ENCODE results near the gene NDUFS2. TPM values are rescaled to one million over a fixed set of nuclear protein-coding genes. Genes with fewer than 3 reads are reported as not detected.
A peak's percentile ranks its signal among the peaks of the same experiment; 100 is the strongest.
"Not testable (repeated sequence)": the region's sequence is repeated elsewhere in the genome, so short reads cannot be mapped to it uniquely, and the experiment has no call there.

Gene NDUFS2
- total RNA-seq, 8 experiments from 2014 or later: 87.8 to 151 (median 125) TPM

DNA sequence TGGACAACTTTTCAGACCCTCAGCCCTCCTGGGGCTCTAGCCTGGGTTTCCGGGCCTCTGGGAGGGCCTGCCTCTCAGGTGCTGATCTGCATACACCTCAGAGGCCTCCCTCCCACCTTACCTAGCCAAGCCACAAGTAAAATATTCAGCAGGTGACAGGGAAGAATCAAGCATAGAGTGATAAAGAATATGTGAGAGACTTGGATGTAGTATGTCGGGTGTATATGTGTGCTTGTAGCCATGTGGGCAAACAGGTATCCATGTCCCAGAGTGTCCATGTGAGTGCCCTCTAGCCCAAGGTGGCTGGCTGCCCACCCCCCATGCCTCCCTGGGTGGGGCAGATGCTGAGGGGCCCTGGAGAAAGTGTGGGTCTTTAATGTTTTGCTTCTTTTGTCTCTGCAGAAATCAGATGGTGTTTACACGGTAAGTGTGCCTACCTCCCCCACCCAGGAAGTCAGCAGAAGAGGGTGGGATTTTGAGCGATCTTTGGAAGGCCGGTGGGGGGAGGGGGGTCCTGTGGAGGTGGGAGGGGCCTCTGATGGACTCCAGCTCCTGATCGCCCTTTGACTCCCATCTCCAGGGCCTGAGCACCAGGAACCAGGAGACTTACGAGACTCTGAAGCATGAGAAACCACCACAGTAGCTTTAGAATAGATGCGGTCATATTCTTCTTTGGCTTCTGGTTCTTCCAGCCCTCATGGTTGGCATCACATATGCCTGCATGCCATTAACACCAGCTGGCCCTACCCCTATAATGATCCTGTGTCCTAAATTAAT lies 16.3 kb downstream of the NDUFS2 start:
- WGBS, 10 experiments: 74 to 100% (median 83%) methylated on average over 1 to 5 of the region's 8 CpGs; no CpG with 5 or more reads in 5 of the 10 experiments
- ATAC-seq (replicated peaks in 6 of 8): no peak
- in situ Hi-C loops (cut with MboI; ENCODE audit: low pct_unique_long_range_greater_than_20kb in 2 of 9, low sequenced_read_pairs in 9 of 9, unreplicated experiment in 9 of 9): loop anchor here in 6 of 9 experiments (5.0 to 25.0 kb wide), 3 partner anchors 164 to 519 kb away; partner anchors contain the start of gene DUSP12 (in 2 of the 6)
- no peak overlapping the region for H3K27ac ChIP-seq
- no peak overlapping the region for H3K4me3 ChIP-seq
- no peaks in the 10 kb centered on the region for H3K4me1 ChIP-seq (replicated peaks in 1 of 2)

DNA sequence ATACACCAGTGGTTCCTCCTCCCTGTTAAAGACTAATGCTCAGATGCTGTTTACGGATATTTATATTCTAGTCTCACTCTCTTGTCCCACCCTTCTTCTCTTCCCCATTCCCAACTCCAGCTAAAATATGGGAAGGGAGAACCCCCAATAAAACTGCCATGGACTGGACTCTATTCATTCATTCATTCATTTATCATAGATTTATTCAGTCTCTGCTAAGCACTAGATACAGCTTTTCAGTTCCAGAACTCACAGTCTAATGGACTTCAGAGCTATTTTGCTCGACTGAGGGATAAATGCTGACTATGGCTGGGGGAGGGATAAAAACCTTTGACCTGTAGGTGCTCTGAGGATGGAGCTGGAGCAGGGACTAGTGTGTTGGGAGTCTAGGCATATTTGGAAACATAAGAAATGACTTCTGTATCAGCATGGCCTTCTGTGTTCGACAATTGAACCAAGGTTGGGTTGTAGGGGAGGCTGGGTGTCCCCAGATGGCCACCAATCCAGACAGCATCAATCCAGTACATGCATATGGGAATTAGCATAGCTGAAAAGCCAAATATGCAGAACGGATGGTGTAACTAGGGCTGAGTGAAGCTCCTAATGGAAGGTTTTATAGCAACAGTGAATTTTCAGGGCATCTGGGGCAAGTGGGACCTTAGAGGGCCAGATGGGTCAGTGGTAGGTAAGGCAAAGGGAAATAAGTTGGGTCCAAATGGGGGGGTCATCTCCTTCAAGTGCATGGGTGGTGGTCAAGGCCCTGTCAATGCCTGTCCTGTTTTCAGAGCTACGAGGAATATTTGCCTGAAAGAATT lies 17.1 kb downstream of the NDUFS2 start:
- WGBS, 10 experiments: 50 to 100% (median 85%) methylated on average over 1 to 5 of the region's 5 CpGs; no CpG with 5 or more reads in 2 of the 10 experiments
- in situ Hi-C loops (cut with MboI; ENCODE audit: low pct_unique_long_range_greater_than_20kb in 2 of 9, low sequenced_read_pairs in 9 of 9, unreplicated experiment in 9 of 9): loop anchor here in 6 of 9 experiments (5.0 to 25.0 kb wide), 3 partner anchors 163 to 518 kb away; partner anchors contain the start of gene DUSP12 (in 2 of the 6)
- H3K4me3 ChIP-seq: no peak overlapping the region
- peak in 3 of 8 experiments; percentile 42 to 75 (median 48) for ATAC-seq (replicated peaks in 6 of 8)
- no peaks in the 10 kb centered on the region for H3K4me1 ChIP-seq (replicated peaks in 1 of 2)
- no peak overlapping the region for H3K27ac ChIP-seq

DNA sequence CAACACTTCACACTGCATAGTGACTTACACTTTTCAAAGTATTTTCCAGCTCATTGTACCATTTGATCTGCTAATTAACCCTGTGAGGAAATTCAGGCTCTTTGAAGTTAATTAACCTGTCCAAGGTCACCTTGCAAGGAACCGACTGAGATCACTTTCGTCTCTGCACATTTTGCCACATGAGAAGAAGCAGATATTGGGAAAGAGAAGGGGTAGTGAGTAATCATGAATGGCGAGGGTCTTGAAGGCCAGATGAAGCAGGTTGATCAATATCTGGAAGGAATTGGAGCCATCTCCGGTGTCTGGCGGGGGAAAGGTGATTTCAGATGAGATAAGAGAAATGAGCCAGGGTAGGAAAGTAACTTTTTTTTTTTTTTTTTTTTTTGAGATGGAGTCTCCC lies 17.8 kb downstream of the NDUFS2 start:
- Histone ChIP-seq H3K4me1 (replicated peaks in 1 of 2) (no peaks in the 10 kb centered on the region), H3K4me3 (no peak overlapping the region), H3K27ac (no peak overlapping the region)
- WGBS, 10 experiments: 81 to 98% (median 91%) methylated on average over 3 to 5 of the region's 5 CpGs; no CpG with 5 or more reads in 3 of the 10 experiments
- ATAC-seq (replicated peaks in 6 of 8): no peak
- in situ Hi-C loops (cut with MboI; ENCODE audit: low pct_unique_long_range_greater_than_20kb in 2 of 9, low sequenced_read_pairs in 9 of 9, unreplicated experiment in 9 of 9): loop anchor here in 7 of 9 experiments (10.0 to 25.0 kb wide), 4 partner anchors 155 to 517 kb away; partner anchors contain the start of gene DUSP12 (in 2 of the 7)

DNA sequence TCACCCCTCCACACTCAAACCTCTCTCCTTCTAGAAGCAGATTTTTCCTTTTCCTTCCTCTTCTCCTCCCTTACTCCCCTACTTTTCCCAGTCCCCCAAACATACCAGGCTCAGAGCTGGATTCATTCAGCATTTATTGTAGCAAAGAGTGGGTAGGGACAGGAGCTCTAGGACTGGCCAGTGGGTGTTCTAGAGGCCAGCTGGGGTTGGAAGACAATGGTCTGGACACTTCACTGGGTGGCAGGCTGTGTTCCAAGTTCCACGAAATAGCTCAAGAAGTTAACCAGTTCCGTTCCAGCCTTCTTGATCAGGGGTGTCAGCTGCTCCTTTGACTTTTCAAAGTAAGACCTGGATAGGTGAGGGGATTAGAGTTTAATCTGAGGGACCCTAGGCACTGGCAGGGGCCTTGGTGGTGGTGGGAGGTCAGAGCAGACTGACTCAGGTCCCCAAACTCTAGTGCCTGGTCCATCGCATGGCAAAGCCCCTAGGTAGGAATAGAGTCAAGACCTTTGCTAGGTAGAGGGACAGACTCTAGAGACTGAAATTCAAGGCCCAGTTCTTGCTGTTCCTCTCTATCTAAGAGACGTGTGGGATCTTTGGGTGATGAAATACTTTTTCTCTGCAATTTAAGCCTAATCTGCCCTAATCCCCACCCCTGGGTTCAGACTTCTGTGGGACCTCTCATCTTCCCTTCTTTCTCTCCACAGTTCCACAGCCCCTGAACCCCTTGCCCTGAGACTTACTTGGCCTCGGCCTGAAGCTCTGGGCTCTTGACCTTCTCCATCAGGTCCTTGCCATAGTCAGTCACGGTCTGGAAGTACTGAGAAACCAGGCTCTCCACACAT lies 20.2 kb downstream of the NDUFS2 start:
- Histone ChIP-seq H3K4me1 (replicated peaks in 1 of 2) (peaks cover 10 to 14% of the 10 kb centered on the region in 2 donors), H3K27ac (no peak overlapping the region), H3K4me3 (no peak overlapping the region)
- no peak for ATAC-seq (replicated peaks in 6 of 8)
- in situ Hi-C loops (cut with MboI; ENCODE audit: low pct_unique_long_range_greater_than_20kb in 2 of 9, low sequenced_read_pairs in 9 of 9, unreplicated experiment in 9 of 9): loop anchor here in 7 of 9 experiments (10.0 to 25.0 kb wide), 4 partner anchors 152 to 515 kb away; partner anchors contain the start of gene DUSP12 (in 2 of the 7)
- 40 to 88% (median 78%) methylated on average over 1 to 4 of the region's 6 CpGs; no CpG with 5 or more reads in 3 of the 10 experiments for WGBS, 10 experiments

DNA sequence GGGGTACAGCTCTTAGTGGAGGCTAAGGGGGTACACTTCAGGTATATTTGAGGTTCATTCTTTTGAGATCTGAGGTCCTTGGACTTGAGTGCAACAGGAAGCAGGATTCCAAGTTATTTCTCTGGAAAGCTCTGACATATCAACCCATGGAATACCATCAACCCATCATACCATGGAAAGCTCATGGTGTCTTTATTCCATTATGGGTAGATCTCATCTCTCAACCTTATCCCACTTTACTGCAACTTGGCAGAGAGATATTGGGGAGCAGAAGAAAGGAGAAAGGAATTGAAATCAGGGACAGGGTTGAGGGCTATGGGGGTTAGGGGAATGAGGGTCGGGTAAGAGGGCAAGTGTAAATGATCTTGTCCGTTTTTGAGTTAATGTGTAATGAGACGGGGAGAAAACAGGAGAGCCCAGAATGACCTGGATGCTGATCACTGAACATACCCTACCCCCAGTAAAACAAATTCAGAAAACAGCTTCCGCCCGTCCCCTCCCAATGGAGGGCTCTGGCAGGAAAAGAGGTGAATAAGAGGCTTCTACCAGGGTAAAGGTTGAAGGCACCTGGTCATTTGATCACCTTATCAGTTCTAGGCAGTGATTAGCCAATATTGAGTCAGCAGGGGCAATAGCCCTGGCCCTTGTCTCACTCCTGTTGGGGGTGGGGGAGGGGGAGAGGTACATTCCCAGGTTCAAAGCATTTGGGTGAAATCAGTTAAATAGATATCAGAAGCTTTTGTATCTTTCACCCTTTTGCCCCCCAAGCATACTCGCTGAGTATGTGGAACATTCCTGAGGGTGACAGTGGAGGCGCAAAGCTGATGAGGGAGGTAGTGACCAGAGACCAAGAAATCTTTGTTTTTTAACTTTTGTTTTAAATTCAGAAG lies 21.9 kb downstream of the NDUFS2 start:
- no peak overlapping the region for H3K4me3 ChIP-seq
- ATAC-seq (replicated peaks in 6 of 8): no peak
- 49 to 100% (median 84%) methylated on average over 2 to 7 of the region's 7 CpGs; no CpG with 5 or more reads in 2 of the 10 experiments for WGBS, 10 experiments
- H3K4me1 ChIP-seq (replicated peaks in 1 of 2): peaks cover 10 to 15% of the 10 kb centered on the region in 2 donors
- no peak overlapping the region for H3K27ac ChIP-seq
- in situ Hi-C loops (cut with MboI; ENCODE audit: low pct_unique_long_range_greater_than_20kb in 2 of 9, low sequenced_read_pairs in 9 of 9, unreplicated experiment in 9 of 9): loop anchor here in 7 of 9 experiments (10.0 to 25.0 kb wide), 4 partner anchors 151 to 513 kb away; partner anchors contain the start of gene DUSP12 (in 2 of the 7)

DNA sequence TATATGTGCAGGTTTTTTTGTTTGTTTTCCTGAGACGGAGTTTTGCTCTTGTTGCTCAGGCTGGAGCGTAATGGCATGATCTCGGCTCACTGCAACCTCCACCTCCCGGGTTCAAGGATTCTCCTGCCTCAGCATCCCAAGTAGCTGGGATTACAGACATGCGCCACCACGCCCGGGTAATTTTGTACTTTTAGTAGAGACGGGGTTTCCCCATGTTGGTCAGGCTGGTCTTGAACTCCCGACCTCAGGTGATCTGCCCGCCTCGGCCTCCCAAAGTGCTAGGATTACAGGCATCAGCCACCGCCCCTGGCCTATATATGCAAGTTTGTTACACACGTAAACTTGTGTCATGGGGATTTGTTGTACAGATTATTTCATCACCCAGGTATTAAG lies 22.5 kb downstream of the NDUFS2 start:
- H3K4me3 ChIP-seq; ATAC-seq (replicated peaks in 6 of 8); H3K27ac ChIP-seq: not testable (repeated sequence)
- H3K4me1 ChIP-seq (replicated peaks in 1 of 2): peaks cover 10 to 15% of the 10 kb centered on the region in 2 donors
- in situ Hi-C loops (cut with MboI; ENCODE audit: low pct_unique_long_range_greater_than_20kb in 2 of 9, low sequenced_read_pairs in 9 of 9, unreplicated experiment in 9 of 9): loop anchor here in 7 of 9 experiments (10.0 to 25.0 kb wide), 4 partner anchors 150 to 513 kb away; partner anchors contain the start of gene DUSP12 (in 2 of the 7)
- WGBS, 10 experiments: 60 to 100% (median 98%) methylated on average over 1 to 10 of the region's 13 CpGs; no CpG with 5 or more reads in 4 of the 10 experiments

DNA sequence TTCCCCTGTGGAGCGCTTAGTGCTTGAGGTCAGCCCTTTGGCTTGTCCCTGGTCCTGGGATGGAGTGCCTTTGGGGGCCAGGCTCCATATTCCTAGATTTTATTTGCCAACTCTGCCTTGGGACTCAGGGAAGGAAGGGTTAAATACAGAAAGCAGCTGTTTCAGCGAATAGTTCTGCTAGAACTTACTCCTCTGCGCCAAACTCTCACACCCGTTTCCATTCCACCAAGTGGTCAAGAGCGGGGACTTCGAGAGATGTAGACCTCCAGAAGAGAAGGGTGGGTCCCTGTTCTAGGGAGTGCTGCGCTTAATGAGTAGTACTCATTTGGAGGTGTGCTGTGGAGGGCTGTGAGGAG lies 23.0 kb downstream of the NDUFS2 start:
- 40 to 100% (median 92%) methylated on average over 1 to 7 of the region's 7 CpGs; no CpG with 5 or more reads in 2 of the 10 experiments for WGBS, 10 experiments
- peaks cover 10 to 15% of the 10 kb centered on the region in 2 donors for H3K4me1 ChIP-seq (replicated peaks in 1 of 2)
- no peak overlapping the region for H3K4me3 ChIP-seq
- in situ Hi-C loops (cut with MboI; ENCODE audit: low pct_unique_long_range_greater_than_20kb in 2 of 9, low sequenced_read_pairs in 9 of 9, unreplicated experiment in 9 of 9): loop anchor here in 3 of 9 experiments (10.0 to 25.0 kb wide), 3 partner anchors 150 to 162 kb away; no protein-coding TSS in a partner anchor
- ATAC-seq (replicated peaks in 6 of 8): peak in 3 of 8 experiments; percentile 3 to 22 (median 4)
- H3K27ac ChIP-seq: no peak overlapping the region

DNA sequence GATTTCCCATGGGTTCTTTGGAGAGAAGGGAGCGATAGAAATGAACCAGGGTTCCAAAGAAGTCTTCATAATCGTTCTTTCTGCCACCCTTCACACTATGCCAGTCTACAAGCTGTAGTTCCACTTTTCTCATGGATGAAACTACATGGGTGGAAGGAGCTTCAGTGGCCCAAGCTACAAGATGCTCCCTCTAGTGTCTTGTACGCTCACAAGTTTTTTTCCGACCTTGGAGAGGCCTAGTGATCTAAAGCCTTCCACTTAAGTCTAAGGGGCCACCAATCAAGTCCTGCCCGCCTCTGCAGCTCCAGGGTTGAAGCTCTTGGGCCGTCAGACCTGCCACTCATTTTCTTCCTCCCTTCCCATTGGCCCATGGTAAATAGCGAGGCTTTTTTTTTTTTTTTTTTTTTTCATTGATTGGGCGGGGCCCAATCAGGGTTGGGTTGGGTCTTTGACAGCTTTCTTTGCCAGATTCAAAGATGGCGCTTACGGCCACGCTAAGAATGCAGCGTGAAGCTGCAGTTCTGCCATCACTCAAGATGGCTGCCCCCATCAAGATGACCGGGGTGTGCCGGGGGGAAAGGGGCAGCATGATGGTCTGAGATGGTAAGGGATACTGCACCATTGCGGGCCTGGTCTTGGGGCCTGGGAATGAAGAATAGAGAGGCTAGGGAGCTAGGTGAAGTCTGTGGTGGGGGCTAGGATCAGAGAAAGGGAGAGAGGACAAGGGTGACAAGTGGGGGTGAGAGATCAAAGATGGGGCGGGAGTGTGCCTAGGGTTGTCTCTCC lies 23.6 kb downstream of the NDUFS2 start, which contains the start of gene TOMM40L:
TSS of gene TOMM40L (plus strand) at position 527 of the 786 bp plus-strand sequence. CDS start 430 bp downstream, outside the sequence.
- in situ Hi-C loops (cut with MboI; ENCODE audit: low pct_unique_long_range_greater_than_20kb in 2 of 9, low sequenced_read_pairs in 9 of 9, unreplicated experiment in 9 of 9): loop anchor here in 3 of 9 experiments (10.0 to 25.0 kb wide), 3 partner anchors 149 to 162 kb away; no protein-coding TSS in a partner anchor
- WGBS, 10 experiments: 0 to 25% (median 11%) methylated on average over 2 to 15 of the region's 16 CpGs; no CpG with 5 or more reads in 3 of the 10 experiments
- ATAC-seq (replicated peaks in 6 of 8): peak; percentile 94 to 99 (median 98)

DNA sequence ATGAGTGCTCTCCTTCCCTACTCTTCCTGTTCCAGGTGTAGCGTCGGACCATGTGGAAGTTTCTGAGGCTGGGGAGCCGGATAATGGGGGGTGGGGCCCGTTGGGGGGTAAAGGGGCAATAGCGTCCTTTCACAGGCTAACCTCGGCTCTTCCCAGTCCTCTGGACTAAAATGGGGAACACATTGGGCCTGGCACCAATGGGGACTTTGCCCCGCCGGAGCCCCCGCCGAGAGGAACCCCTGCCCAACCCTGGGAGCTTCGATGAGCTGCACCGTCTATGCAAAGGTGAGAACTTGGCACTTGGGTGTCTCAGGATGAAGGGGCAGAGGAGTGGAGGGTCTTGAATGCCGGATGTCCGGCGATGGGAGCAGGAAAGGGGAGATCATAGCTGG lies 24.1 kb downstream of the NDUFS2 start:
- H3K27ac ChIP-seq: peak overlapping the region; percentile 50 to 58
- WGBS, 10 experiments: 6 to 17% (median 11%) methylated on average over 2 to 9 of the region's 15 CpGs; no CpG with 5 or more reads in 6 of the 10 experiments

More for the DNA sequence above, 23.6 kb downstream of the NDUFS2 start, which contains the start of gene TOMM40L:
- Histone ChIP-seq H3K27ac (peak within 1 kb of the TSS; percentile 50 to 58), H3K4me3 (peak within 1 kb of the TSS; percentile 61 to 95 (median 68)), H3K4me1 (replicated peaks in 1 of 2) (peaks cover 10 to 15% of the 10 kb centered on the region in 2 donors)

DNA sequence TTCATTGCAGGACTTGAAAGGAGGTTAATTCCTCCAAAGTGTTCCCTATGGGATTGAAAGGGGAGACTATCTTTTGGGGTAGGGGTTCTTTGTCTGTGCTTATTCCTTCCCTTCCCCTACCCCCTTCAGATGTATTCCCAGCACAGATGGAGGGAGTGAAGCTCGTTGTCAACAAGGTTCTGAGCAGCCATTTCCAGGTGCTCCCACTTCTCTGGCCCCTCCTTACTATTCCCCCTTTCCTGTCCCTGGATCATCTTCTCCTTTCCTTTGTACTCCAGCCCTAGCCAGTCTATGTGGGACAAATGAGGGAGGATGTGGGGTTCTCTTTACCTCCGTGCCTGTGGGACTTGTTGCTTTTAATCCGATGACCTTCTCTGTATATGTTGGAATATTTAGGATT lies 24.6 kb downstream of the NDUFS2 start:
- in situ Hi-C loops (cut with MboI; ENCODE audit: low pct_unique_long_range_greater_than_20kb in 2 of 9, low sequenced_read_pairs in 9 of 9, unreplicated experiment in 9 of 9): loop anchor here in 3 of 9 experiments (10.0 to 25.0 kb wide), 3 partner anchors 148 to 161 kb away; no protein-coding TSS in a partner anchor
- peaks cover 10 to 15% of the 10 kb centered on the region in 2 donors for H3K4me1 ChIP-seq (replicated peaks in 1 of 2)
- 40 to 100% (median 80%) methylated on average over 1 to 2 of the region's 3 CpGs; no CpG with 5 or more reads in 5 of the 10 experiments for WGBS, 10 experiments
- H3K4me3 ChIP-seq: peak overlapping the region; percentile 61 to 95 (median 68)
- no peak overlapping the region for H3K27ac ChIP-seq
- ATAC-seq (replicated peaks in 6 of 8): no peak

More for the DNA sequence above, 24.1 kb downstream of the NDUFS2 start:
- Histone ChIP-seq H3K4me1 (replicated peaks in 1 of 2) (peaks cover 10 to 15% of the 10 kb centered on the region in 2 donors), H3K4me3 (peak overlapping the region; percentile 61 to 95 (median 68))
- in situ Hi-C loops (cut with MboI; ENCODE audit: low pct_unique_long_range_greater_than_20kb in 2 of 9, low sequenced_read_pairs in 9 of 9, unreplicated experiment in 9 of 9): loop anchor here in 3 of 9 experiments (10.0 to 25.0 kb wide), 3 partner anchors 148 to 161 kb away; no protein-coding TSS in a partner anchor
- no peak for ATAC-seq (replicated peaks in 6 of 8)

All from motor neuron (in vitro differentiated cells).